ENCODE data around the gene MIA3.
A peak's percentile ranks its signal among the peaks of the same experiment; 100 is the strongest.

MIA3 gene

DNA sequence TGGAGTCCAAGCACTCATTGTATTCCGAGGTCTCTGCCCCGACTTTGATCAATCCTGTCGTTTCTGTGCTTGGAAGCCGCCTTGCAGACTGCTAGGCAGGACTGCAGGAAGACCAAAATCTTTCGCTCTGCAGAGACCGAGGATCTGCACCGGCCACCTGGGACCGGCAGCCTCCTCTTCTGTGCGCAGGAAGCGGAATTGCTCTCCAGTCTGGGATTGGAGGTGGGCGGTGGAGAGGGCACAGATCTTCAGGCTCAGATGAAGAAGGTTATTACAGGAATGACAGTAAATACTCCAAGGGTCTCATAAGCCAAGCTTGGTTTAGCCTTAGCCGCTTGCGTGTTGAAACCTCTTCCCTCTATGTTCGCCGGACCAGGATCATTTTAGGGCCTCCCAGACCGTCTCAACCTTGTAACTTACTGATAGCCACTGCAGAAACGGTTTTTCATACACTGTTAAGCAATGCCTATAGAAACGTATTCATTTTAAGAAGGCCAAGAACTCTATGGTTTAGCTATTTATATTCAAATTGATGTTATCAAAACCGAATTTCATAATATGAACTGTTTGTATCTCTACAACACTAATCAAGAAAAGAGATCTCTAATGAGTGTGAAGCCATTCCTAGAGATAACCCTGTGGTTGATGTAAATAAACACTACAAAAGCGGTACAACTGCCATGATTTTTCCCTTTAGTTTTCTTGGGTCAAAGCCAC is 1.1 kb downstream of the MIA3 start:
- peaks cover 4 to 5% of the 10 kb centered on the region in 2 donors for H3K36me3 ChIP-seq (ENCODE audit: control insufficient read depth in 1 of 2, insufficient read depth in 2 of 2, low read length in 2 of 2)
- peaks cover 18 to 19% of the 10 kb centered on the region in 2 donors for H3K4me1 ChIP-seq (ENCODE audit: control insufficient read depth in 1 of 2, insufficient read depth in 2 of 2, low read length in 2 of 2)
- H3K27ac ChIP-seq (ENCODE audit: low read depth, low read length): no peak overlapping the region
- no peaks in the 10 kb centered on the region for H3K27me3 ChIP-seq (ENCODE audit: control insufficient read depth in 1 of 2, insufficient read depth in 2 of 2, low read length in 2 of 2)
- H3K4me3 ChIP-seq (ENCODE audit: low read depth in 1 of 2, low read length in 2 of 2): peak overlapping the region; percentile 77 to 82
- peak overlapping the region; percentile 56 to 63 for H3K9ac ChIP-seq (ENCODE audit: low read depth in 1 of 2, low read length in 2 of 2)
- no peaks in the 10 kb centered on the region for H3K9me3 ChIP-seq (ENCODE audit: control insufficient read depth in 1 of 2, low read length in 2 of 2)

DNA sequence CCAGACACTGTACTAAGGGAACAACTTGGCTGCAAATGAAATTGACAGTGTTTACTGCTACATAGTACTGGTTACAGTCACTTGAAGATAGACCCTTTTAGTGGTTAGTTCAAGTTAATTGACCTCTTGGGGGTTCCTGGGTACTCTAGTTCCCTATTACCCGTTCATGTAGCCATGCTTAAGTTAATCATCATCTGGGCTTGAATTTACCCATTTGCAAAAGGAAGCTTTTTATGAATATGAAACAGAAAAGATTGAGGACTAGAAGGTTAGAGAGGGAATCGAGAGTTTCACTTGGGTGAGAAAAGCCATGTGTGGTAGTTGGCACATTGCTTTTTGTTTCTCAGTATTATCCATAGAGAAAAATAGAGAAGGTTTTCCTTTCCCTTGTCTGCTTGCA is 2.7 kb downstream of the MIA3 start:
- no peak overlapping the region for H3K9ac ChIP-seq (ENCODE audit: low read depth in 1 of 2, low read length in 2 of 2)

DNA sequence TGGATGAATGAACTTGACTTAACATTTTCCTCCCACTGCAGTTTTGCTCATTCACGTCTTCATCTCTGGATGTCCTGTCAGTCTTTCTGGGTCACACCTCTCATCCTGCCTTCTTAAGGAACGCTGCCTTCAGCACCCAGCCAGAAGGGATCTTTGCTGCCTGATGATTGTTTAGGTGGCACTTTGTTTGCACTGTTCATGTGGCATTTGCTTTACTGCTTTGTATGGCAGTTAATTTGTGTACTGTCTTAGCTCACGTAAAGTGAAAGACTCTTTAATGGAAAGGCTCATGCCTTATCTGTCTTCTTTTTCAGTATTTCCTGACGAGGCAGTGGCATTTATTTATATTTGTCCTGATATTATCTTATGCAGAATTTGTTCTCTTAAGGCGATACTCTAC is 4.9 kb downstream of the MIA3 start:
- no peak overlapping the region for H3K27ac ChIP-seq (ENCODE audit: low read depth, low read length)
- H3K4me3 ChIP-seq (ENCODE audit: low read depth in 1 of 2, low read length in 2 of 2): no peak overlapping the region
- H3K4me1 ChIP-seq (ENCODE audit: control insufficient read depth in 1 of 2, insufficient read depth in 2 of 2, low read length in 2 of 2): peaks cover 10 to 18% of the 10 kb centered on the region in 2 donors
- peaks cover 14 to 34% of the 10 kb centered on the region in 2 donors for H3K36me3 ChIP-seq (ENCODE audit: control insufficient read depth in 1 of 2, insufficient read depth in 2 of 2, low read length in 2 of 2)
- H3K9ac ChIP-seq (ENCODE audit: low read depth in 1 of 2, low read length in 2 of 2): no peak overlapping the region
- H3K27me3 ChIP-seq (ENCODE audit: control insufficient read depth in 1 of 2, insufficient read depth in 2 of 2, low read length in 2 of 2): no peaks in the 10 kb centered on the region
- no peaks in the 10 kb centered on the region for H3K9me3 ChIP-seq (ENCODE audit: control insufficient read depth in 1 of 2, low read length in 2 of 2)

More for the DNA sequence above, 2.7 kb downstream of the MIA3 start:
- no peak overlapping the region for H3K27ac ChIP-seq (ENCODE audit: low read depth, low read length)
- H3K4me1 ChIP-seq (ENCODE audit: control insufficient read depth in 1 of 2, insufficient read depth in 2 of 2, low read length in 2 of 2): peaks cover 18 to 19% of the 10 kb centered on the region in 2 donors
- H3K9me3 ChIP-seq (ENCODE audit: control insufficient read depth in 1 of 2, low read length in 2 of 2): no peaks in the 10 kb centered on the region
- H3K4me3 ChIP-seq (ENCODE audit: low read depth in 1 of 2, low read length in 2 of 2): no peak overlapping the region
- H3K36me3 ChIP-seq (ENCODE audit: control insufficient read depth in 1 of 2, insufficient read depth in 2 of 2, low read length in 2 of 2): peaks cover 4 to 16% of the 10 kb centered on the region in 2 donors
- no peaks in the 10 kb centered on the region for H3K27me3 ChIP-seq (ENCODE audit: control insufficient read depth in 1 of 2, insufficient read depth in 2 of 2, low read length in 2 of 2)

DNA sequence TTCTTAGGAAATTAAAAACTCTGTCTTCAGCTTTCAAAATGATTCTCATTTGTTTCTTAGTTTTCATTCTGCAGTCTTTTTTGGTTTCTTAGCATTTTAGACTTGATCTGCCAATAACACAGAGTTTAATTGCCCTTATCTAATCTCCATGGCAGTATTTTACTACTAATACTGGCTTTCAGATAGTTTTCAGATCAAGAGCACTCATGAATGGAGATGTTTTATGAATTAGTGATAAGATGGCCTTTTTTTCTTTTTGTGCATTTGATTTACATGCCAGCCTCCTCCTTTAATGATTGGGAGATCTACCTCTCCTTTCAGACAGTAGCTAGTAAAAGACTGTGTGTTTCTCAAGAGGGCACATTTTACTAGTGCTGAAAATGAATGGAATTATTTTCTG is 5.6 kb downstream of the MIA3 start:
- peaks cover 10 to 18% of the 10 kb centered on the region in 2 donors for H3K4me1 ChIP-seq (ENCODE audit: control insufficient read depth in 1 of 2, insufficient read depth in 2 of 2, low read length in 2 of 2)
- no peaks in the 10 kb centered on the region for H3K27me3 ChIP-seq (ENCODE audit: control insufficient read depth in 1 of 2, insufficient read depth in 2 of 2, low read length in 2 of 2)
- H3K4me3 ChIP-seq (ENCODE audit: low read depth in 1 of 2, low read length in 2 of 2): no peak overlapping the region
- peaks cover 14 to 41% of the 10 kb centered on the region in 2 donors for H3K36me3 ChIP-seq (ENCODE audit: control insufficient read depth in 1 of 2, insufficient read depth in 2 of 2, low read length in 2 of 2)
- H3K9me3 ChIP-seq (ENCODE audit: control insufficient read depth in 1 of 2, low read length in 2 of 2): no peaks in the 10 kb centered on the region
- no peak overlapping the region for H3K9ac ChIP-seq (ENCODE audit: low read depth in 1 of 2, low read length in 2 of 2)
- H3K27ac ChIP-seq (ENCODE audit: low read depth, low read length): no peak overlapping the region

DNA sequence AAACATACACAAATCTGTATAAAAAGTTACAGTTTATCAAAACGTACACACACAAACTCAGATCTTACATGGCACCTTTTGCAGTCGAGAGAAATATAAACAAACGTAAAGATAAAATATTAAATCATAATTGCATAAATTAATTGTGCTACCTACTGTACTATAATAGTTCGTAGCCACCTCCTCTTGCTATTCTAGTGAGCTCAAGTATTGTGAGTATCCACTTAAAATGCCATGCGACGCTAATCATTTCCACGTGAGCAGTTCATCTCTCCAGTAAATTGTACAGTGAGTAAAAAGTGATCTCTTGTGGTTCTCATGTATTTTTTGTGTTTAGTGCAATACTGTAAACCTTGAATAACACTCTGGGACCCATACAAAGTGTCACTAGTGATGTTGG is 6.3 kb downstream of the MIA3 start:
- no peak overlapping the region for H3K27ac ChIP-seq (ENCODE audit: low read depth, low read length)
- H3K4me1 ChIP-seq (ENCODE audit: control insufficient read depth in 1 of 2, insufficient read depth in 2 of 2, low read length in 2 of 2): peaks cover 5 to 16% of the 10 kb centered on the region in 2 donors
- H3K27me3 ChIP-seq (ENCODE audit: control insufficient read depth in 1 of 2, insufficient read depth in 2 of 2, low read length in 2 of 2): no peaks in the 10 kb centered on the region
- H3K4me3 ChIP-seq (ENCODE audit: low read depth in 1 of 2, low read length in 2 of 2): no peak overlapping the region
- no peaks in the 10 kb centered on the region for H3K9me3 ChIP-seq (ENCODE audit: control insufficient read depth in 1 of 2, low read length in 2 of 2)
- H3K36me3 ChIP-seq (ENCODE audit: control insufficient read depth in 1 of 2, insufficient read depth in 2 of 2, low read length in 2 of 2): peaks cover 19 to 49% of the 10 kb centered on the region in 2 donors
- H3K9ac ChIP-seq (ENCODE audit: low read depth in 1 of 2, low read length in 2 of 2): no peak overlapping the region

DNA sequence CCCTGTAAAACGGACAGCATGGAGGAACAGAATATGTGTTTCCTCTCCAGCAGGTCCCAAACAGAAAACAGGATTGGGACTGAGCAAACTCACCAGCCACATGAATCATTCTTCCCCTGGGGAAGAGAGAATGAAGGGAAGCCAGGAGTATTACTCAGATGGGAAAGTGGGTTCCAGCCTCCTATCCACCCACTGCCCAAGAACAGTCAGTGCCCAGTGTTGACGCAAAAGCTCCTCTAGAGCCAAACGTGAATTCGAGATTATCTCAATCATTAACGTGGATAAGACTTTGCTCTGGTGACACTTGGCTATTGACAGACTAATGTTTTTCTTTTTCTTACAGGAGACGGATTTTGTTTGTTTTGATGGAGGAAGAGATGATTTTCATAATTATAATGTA is 9.3 kb downstream of the MIA3 start:
- Histone ChIP-seq H3K4me3 (ENCODE audit: low read depth in 1 of 2, low read length in 2 of 2) (no peak overlapping the region), H3K36me3 (ENCODE audit: control insufficient read depth in 1 of 2, insufficient read depth in 2 of 2, low read length in 2 of 2) (peaks cover 29 to 77% of the 10 kb centered on the region in 2 donors), H3K27me3 (ENCODE audit: control insufficient read depth in 1 of 2, insufficient read depth in 2 of 2, low read length in 2 of 2) (no peaks in the 10 kb centered on the region), H3K9me3 (ENCODE audit: control insufficient read depth in 1 of 2, low read length in 2 of 2) (no peaks in the 10 kb centered on the region), H3K4me1 (ENCODE audit: control insufficient read depth in 1 of 2, insufficient read depth in 2 of 2, low read length in 2 of 2) (peaks cover 0 to 8% of the 10 kb centered on the region in 2 donors), H3K9ac (ENCODE audit: low read depth in 1 of 2, low read length in 2 of 2) (no peak overlapping the region), H3K27ac (ENCODE audit: low read depth, low read length) (no peak overlapping the region)

DNA sequence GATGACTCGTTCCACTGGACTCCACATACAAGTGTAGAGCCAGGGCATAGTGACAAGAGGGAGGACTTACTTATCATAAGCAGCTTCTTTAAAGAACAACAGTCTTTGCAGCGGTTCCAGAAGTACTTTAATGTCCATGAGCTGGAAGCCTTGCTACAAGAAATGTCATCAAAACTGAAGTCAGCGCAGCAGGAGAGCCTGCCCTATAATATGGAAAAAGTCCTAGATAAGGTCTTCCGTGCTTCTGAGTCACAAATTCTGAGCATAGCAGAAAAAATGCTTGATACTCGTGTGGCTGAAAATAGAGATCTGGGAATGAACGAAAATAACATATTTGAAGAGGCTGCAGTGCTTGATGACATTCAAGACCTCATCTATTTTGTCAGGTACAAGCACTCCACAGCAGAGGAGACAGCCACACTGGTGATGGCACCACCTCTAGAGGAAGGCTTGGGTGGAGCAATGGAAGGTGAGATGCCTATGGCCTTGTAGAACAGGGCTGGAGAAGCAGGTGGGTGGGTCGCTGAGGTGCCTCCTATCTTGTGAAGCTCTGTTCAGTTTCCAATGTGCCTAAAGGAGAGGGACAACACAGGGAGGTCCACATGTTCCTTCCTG is 12.1 kb downstream of the MIA3 start:
- H3K4me3 ChIP-seq (ENCODE audit: low read depth in 1 of 2, low read length in 2 of 2): no peak overlapping the region
- H3K27ac ChIP-seq (ENCODE audit: low read depth, low read length): no peak overlapping the region
- H3K27me3 ChIP-seq (ENCODE audit: control insufficient read depth in 1 of 2, insufficient read depth in 2 of 2, low read length in 2 of 2): no peaks in the 10 kb centered on the region
- no peaks in the 10 kb centered on the region for H3K9me3 ChIP-seq (ENCODE audit: control insufficient read depth in 1 of 2, low read length in 2 of 2)
- H3K36me3 ChIP-seq (ENCODE audit: control insufficient read depth in 1 of 2, insufficient read depth in 2 of 2, low read length in 2 of 2): peaks cover 37 to 86% of the 10 kb centered on the region in 2 donors
- no peaks in the 10 kb centered on the region for H3K4me1 ChIP-seq (ENCODE audit: control insufficient read depth in 1 of 2, insufficient read depth in 2 of 2, low read length in 2 of 2)
- H3K9ac ChIP-seq (ENCODE audit: low read depth in 1 of 2, low read length in 2 of 2): no peak overlapping the region

DNA sequence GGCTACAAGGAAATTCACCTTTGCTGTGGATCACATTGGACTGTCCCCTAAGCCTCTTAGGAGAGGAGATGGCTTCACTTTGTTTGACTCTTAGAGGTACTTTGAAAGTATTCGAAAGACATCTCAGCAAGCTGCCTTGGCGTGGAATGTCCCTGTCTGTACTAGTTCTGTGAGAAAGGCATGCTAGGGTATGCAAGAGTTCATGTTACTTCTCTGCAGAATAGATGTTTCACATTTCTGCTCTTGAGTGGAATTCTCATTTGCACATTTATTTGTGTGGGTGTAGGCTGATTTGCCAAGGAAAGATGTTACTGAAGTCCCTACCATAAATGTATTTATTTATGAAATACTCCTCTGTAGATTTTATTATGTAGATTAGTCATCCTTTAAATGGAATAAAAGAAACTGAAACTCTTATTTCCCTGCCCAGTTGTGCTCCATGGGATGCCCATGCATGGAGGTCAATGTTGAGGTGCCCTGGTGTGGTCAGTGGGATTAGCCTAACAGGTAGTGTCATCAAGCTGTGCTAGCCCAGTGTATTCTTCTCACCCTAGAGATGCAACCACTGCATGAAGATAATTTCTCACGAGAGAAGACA is 13.8 kb downstream of the MIA3 start:
- Histone ChIP-seq H3K27me3 (ENCODE audit: control insufficient read depth in 1 of 2, insufficient read depth in 2 of 2, low read length in 2 of 2) (no peaks in the 10 kb centered on the region), H3K4me3 (ENCODE audit: low read depth in 1 of 2, low read length in 2 of 2) (no peak overlapping the region), H3K9ac (ENCODE audit: low read depth in 1 of 2, low read length in 2 of 2) (no peak overlapping the region), H3K27ac (ENCODE audit: low read depth, low read length) (no peak overlapping the region), H3K4me1 (ENCODE audit: control insufficient read depth in 1 of 2, insufficient read depth in 2 of 2, low read length in 2 of 2) (no peaks in the 10 kb centered on the region), H3K9me3 (ENCODE audit: control insufficient read depth in 1 of 2, low read length in 2 of 2) (no peaks in the 10 kb centered on the region), H3K36me3 (ENCODE audit: control insufficient read depth in 1 of 2, insufficient read depth in 2 of 2, low read length in 2 of 2) (peaks cover 33 to 80% of the 10 kb centered on the region in 2 donors)

DNA sequence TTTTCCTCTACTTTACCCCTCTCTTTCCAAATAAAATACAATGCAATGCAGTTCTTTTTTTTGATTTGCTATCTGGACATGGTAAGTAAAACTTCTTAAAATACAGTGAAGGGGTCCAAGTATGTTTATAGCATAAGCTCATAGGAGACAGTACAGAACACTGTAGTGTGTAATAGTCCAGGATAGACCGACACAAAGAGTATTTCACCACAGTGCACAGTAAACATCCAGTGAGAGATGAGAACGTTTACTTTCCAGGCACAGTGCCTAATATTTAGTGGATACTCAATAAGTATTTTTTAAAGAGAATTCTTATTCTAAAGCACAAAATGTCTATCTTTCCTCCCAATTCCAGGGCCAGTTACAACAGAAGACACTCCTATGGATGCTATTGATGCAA is 14.9 kb downstream of the MIA3 start:
- H3K4me1 ChIP-seq (ENCODE audit: control insufficient read depth in 1 of 2, insufficient read depth in 2 of 2, low read length in 2 of 2): no peaks in the 10 kb centered on the region
- no peaks in the 10 kb centered on the region for H3K27me3 ChIP-seq (ENCODE audit: control insufficient read depth in 1 of 2, insufficient read depth in 2 of 2, low read length in 2 of 2)
- H3K9ac ChIP-seq (ENCODE audit: low read depth in 1 of 2, low read length in 2 of 2): no peak overlapping the region
- no peak overlapping the region for H3K4me3 ChIP-seq (ENCODE audit: low read depth in 1 of 2, low read length in 2 of 2)
- H3K36me3 ChIP-seq (ENCODE audit: control insufficient read depth in 1 of 2, insufficient read depth in 2 of 2, low read length in 2 of 2): peaks cover 28 to 71% of the 10 kb centered on the region in 2 donors
- no peak overlapping the region for H3K27ac ChIP-seq (ENCODE audit: low read depth, low read length)
- no peaks in the 10 kb centered on the region for H3K9me3 ChIP-seq (ENCODE audit: control insufficient read depth in 1 of 2, low read length in 2 of 2)

Data from duodenal mucosa (tissue), 2 donors.